Stimulated activated naive CD8-positive, alpha-beta T cell treated with anti-CD3 and anti-CD28 coated beads, Interleukin-15, Interleukin-2, amounts not matched to agents 100 U/mL and 50 U/mL, for 24 hours (primary cell): ENCODE data around the gene SLC38A3.

Source experiments
- ATAC-seq: fragments of 150-1000 bp; cut with Tn5 transposase; one replicate; pipeline ENCODE4 v1.10.0; 2021
- DNase-seq: peaks from one replicate; pipeline ENCODE4 v3.0.0; 2021

Gene SLC38A3

DNA sequence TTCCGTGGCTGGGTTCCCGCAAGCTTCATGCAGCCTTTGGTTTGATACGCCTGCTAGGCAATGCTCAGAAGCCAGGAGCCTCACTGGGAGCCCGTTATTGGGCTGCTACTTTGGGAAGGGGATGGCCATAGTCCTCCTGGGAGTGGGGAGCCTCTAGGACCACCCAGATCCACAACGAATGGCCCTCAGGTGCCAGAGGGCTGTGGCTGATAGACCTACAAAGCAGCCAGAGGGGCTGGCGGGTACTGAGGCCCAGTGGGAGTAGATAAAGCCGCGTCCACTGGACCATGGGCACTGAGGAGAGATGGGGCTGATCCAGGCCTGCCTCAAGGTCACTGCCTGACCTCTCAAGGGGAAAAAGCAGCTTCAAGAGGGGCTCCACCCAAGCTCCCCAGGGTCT lies 12.9 kb upstream of the SLC38A3 start:
- ATAC-seq (no peak), DNase-seq (no peak)

DNA sequence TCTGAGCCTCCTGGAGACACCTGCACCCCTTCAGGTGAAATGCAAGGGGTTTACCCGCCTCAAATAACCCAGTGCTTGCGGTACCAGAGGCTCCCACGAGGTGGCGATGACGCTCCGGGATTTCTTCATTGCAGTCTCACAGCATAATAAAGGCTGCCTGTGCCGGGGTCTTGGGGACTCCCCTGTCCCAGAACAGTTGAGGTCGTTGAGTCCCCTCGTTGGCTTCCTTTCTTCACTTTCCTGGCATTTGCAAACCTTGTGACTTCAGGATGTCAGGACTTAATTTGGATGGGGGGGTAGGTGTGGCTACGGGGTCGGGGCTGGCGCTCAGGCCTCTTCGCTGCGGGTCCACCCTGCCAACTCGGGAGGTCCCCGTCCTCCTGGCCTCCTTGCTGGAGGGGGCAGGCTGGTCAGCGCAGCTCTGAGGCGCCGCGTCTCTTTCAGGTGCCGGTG lies 12.4 kb upstream of the SLC38A3 start:
- ATAC-seq = peak; percentile 54
- DNase-seq = peak; percentile 86

DNA sequence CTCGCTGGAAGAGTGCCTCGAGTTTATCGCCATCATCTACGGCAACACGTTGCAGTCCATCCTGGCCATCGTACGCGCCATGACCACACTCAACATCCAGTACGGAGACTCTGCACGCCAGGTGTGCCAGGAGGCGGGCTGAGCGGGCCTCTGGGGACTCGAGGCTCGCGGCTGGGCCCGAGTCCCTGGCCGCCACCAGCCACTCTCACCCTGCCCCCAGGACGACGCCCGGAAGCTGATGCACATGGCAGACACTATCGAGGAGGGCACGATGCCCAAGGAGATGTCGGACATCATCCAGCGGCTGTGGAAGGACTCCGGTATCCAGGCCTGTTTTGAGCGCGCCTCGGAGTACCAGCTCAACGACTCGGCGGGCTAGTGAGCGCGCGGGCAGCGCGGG lies 11.8 kb upstream of the SLC38A3 start:
- no peak for ATAC-seq
- no peak for DNase-seq

DNA sequence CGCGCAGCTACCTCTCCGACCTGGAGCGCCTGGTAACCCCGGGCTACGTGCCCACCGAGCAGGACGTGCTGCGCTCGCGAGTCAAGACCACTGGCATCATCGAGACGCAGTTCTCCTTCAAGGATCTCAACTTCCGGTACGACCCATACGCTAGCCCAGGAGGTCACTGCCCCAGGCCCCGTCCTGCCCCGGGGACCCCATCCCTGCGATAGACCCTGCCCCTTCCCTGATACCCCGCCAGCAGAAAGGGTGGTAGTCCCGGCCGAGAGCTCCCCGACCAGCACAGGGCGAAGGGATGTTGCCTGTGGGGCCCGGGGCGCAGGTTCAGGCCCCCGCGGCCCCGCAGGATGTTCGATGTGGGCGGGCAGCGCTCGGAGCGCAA lies 11.3 kb upstream of the SLC38A3 start:
- DNase-seq = no peak
- no peak for ATAC-seq

DNA sequence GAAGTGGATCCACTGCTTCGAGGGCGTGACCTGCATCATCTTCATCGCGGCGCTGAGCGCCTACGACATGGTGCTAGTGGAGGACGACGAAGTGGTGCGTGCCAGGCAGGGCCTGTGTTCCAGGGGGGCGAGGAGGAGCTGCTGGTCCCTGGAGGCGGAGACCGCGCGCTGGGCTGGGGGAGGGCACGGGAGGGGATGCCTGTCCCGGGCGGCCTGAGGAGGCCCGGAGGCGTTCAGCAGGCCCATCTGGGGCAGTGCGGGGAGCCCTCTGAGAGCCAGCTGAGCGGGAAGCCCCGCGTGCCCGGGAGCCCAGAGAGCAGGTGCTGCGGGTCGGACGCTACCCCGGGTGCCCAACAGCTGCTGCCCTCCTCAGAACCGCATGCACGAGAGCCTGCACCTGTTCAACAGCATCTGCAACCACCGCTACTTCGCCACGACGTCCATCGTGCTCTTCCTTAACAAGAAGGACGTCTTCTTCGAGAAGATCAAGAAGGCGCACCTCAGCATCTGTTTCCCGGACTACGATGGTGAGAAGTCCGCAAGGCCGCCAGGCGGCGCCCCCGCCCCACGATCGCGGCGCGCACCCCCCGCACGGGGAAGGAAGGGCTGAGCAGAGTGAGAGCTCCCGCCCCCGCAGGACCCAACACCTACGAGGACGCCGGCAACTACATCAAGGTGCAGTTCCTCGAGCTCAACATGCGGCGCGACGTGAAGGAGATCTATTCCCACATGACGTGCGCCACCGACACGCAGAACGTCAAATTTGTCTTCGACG lies 10.8 kb upstream of the SLC38A3 start:
- ATAC-seq (peak; percentile 70), DNase-seq (peak; percentile 79)

DNA sequence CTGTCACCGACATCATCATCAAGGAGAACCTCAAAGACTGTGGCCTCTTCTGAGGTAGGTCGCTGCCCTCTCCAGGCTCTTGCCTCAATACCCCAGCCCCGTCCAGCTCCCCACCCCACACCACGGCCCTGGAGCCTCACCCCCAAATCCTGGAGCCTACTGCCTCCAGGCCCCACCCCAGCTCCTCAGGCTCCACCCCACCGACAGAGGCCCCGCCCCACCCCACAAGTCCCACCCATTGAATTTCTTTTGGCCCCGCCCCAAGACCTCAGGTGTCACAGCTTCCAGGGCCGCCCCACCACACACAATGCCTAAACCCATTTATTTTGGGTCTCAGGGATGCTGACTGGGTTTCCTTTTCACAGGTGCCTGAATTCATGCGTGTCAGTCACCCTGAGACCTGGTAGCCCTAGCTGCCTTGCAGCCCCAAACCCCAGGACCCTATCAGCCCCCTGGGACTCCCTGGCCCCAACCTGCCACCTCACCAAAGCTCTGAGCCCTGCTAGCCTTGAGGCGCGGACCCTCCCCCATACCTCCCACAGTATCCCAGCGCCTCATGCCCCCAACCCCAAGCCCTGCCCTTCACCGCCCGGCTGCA lies 10.1 kb upstream of the SLC38A3 start:
- peak; percentile 45 for DNase-seq
- peak; percentile 30 for ATAC-seq

DNA sequence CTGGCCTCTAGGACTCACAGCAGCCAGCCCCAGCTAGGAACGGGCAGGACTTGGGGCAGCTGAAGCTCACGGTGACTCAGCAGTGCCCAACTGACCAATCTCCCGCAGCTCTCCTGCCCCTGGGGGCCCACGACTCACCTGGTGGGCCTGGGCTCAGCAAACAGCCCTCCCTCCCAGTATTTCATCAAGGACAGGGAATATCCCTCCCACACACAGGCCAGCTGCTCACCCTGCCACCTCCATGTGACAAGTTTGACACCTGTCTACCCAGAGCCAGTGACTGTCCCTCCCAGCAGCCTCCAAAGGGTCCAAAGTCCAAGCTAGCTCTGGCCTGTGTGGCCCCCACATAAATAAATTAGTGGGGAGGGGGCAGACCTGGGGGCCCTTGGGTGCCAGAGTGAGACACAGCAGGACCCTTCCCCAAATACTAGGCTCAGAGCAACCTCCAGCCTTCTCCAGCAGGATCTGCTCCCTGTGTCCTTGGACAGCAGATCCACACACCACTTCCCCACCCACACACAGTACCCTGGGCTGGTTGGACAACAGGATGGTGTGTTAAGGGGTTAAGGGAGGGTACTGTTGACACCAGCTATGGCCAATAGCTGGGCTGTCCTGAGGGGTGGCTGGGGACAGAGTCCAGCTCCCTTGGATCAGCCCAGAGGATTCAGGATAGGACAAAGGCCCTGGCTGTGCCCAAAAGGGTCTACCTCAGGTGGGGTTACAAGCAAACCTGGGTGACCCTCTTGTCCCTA lies 9.4 kb upstream of the SLC38A3 start:
- DNase-seq = no peak
- ATAC-seq = no peak

DNA sequence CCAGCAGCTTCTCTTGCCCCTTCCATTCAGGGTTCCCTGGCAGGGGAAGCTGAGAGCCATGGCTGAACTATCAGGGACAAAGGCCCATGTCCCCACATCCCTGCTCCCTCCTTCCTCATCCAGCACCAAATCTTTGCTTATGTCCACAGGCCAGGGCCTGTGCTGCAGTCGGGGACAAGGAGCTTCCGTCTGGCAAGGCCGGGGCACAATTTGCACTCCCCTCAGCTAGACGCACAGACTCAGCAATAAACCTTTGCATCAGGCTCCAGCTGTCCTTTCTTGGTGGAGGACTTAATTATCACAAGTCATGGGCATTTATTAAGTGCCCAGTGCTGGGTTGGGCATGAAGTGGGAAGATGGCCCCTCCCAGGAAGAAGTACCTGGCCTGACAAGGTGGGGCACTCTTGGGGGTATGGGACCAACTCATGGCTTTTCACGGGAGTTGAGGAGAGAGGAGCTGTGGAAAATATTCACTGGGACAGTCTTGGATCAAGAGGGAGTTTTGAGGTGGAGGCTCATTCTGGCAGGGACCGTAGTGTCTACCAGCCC lies 8.7 kb upstream of the SLC38A3 start:
- no peak for DNase-seq

DNA sequence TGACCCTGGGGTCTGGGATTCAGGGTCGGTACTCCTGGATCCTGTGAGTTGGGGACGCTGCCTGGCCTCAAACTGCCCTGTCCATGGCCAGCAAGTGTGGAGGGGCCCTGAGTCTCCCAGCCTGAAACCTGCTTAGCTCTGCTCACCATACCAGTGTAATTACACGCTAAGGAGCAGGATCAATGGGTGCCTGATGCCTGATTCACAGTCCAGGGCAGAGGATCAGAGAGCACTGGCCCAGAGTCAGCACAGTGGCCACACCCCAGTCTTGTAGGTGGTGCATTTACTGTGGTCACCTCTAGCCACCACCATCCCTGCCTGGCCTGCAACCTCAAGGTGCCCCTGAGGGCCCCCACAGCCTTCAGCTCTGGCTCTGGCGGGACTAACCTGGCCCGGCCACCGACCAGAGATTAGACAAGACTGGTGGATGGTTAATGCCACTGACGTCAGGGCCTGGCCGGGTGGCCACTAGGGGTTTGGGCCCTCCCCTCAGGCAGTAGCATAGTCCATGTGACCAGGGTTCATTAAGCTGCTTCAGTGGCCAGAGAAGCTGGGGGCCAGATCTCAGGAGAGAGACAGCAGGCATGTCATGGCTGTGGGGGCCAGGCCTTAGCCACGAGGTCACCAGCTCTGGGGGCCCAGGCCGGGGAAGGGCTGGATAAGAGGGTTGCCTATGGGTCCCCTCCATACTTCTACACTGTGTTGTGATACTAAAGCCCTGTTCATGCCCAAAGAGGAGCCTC lies 3.3 kb upstream of the SLC38A3 start:
- ATAC-seq (no peak), DNase-seq (no peak)

More for the DNA sequence above, 8.7 kb upstream of the SLC38A3 start:
- ATAC-seq = no peak

DNA sequence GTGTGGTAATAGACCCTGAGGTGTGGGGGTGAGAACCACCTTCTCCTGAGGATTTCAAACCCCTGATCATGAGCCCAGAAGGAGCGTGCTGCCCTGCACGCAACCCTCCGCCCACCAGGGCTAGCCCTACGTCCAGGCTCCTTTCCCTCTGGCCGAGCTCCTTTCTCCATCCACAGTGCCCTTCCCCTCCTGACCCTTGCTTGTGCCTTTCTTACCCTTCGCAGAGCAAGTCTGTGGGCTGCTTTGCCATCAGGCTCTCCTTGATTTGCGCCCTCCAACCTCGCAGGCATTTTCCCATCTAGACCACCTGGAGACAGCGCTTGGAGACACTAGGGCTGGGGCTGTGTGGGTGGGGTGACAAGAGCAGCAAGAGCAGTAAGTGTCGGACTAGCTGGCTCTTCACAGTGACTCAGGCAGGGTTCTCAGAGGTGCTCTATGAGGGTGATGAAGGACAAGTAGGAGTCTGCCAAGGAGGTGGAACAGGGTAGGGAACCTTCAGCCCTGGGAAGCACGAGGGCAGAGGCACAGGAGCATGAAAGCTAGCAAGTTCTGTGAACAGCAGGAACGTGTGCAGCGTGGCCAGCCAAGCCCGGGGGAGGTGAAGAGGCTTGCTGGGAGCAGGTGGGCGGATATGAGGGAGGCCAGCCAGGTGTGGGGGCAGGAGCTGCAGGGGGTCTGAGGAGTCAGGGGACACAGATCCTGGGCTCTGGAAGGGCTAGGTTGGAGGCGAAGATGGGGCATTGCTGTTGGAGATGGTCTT lies 2.5 kb upstream of the SLC38A3 start:
- DNase-seq (no peak), ATAC-seq (no peak)

DNA sequence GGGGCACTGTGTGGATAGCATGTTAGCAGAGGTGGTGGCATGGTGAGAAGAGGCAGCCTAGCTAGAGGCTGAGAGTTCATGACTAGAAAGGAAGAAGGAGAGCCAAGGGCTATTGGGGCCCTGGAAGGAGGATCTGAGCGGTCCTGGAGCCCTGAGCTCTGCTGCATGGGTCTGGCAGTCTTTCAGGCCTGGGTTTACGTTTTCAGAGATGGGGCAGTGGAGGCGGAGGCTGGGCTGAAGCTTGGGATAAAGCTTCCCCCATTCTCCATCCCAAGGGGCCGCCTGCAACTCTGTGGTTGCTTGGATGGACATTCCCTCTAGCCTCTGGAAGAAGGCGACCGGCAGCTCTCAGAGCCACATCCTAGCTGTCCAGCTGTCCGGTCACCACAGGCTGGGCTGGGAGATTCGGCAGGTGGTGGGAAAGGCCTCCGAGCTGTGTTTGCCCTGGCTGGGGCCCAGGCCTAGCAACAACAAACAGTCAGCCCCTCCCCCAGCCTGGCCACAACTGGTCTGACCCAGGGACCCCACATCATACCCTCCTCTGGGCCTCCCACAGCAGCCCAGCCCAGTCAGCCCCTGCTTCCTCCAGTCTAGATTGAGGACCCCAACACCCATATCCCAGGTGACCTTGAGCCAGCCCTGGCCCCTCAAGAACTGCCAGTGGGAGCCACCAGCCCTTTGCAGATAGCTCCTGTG lies 1.8 kb upstream of the SLC38A3 start:
- ATAC-seq = no peak
- no peak for DNase-seq

DNA sequence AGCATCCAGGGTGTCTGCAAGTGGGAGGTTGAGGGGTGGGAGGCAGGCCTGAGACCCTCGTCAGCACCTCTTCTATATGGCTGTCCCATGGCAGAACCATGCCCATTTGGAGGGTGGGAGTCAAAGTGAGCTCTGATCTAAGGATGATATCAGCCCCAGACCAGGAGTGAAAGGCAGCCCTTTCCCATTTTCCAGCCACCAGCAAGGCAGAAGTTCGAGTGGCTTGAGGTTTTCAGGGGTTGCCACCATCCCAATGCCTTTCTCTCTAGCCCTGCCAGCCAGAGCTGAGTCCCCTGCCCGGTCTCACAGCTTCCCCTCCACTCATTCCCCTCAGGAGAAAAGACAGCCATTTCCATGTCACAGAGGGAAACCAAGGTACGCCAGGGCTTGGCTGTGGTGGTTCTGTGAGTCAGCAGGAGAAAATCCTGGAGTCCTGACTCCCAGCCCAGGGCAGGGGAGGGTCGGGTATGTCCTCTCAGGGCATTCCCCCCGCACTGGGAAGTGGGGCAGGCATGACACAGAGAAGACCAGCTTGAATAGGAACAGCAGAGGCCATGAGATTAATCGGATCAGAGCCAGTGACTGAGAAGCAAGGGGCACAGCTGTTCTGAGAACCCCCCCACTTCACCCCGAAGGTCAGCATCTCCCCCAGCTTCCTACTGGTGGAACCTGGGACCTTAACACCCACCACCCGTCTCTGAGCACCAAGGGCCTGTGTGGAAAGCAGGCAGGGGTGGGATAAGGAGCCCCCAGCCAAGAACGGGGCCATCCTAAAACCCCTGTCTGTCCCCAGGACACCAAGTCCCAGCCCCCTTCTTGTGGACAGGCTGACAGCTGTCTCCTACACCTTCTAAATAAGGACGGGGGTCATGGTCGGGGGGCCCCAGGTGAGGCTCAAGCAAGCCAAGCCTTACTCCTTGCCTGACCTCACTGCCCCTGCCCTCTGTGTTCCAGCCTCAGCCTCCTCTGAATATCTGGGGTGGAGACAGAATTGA lies 965 bp upstream of the SLC38A3 start:
- DNase-seq (no peak), ATAC-seq (no peak)

DNA sequence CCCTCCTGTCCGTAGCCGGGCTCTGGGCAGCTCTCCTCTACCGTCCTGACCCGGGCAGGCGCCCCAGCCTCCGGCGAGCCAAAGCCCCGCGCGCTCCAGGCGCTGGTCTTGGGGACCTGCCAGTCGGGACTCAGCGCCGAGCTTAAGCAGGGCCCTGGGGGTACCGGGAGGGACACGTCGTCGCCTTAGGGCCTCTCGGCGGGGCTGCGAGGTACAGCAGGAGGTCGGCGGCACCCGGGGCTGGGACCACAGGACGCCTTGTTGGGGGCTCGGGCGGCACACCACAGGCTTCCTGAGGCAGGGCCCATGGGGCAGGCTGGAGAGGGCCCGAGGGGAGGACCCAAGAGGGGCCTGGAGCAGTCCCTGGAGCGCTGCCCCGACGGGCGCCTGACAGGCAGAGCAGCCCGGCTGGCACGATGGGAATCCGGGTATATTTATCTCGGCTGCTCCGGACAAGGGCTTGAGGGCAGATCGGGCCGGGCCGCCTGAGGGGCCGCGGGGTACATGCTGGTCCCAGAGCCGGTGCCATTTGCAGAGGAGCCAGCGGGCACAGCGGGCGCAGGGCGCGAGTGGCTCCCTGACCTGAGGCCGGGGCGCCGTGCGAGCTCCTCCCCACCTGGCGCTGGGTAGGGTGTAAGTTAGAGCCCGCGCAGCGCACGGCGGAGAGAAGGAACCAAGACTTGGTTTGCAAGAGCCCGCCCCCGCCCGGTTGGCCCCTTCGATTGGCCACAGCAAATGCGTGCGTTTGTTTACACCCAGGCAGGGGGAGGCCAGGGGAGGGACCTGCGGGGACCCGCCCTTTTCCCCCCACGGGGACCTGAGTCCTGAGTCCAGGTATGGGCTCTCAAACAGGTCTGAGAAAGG lies 574 bp downstream of the SLC38A3 start:
- DNase-seq = peak; percentile 41
- ATAC-seq = peak; percentile 30

DNA sequence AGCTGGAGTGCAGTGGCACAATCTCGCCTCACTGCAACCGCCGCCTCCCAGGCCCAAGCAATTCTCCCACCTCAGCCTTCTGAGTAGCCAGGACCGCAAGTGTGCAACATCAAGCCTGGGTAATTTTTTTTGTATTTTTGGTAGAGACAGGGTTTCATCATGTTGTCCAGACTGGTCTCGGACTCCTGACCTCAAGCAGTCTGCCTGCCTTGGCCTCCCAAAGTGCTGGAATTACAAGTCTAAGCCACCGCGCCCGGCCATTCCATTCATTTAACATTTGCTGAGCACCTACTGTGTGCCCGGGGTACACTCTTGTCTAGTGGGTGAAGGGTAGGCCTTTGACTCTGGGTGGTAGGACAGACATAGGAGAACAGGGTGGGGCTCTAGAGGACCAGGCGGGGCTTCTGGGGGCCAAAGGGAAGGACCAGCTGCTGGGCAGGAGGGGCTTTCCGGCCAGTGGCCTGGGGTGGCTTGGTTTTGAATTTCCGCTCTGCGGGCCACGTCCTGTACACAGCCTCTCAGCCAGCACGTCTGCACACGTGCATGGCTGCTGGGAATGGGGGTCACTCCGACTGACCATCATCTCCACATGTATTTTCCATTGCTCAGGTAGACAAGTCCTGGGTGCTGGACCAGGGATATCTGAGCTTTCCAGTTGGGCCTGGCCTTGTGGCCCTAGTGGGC lies 2.4 kb downstream of the SLC38A3 start:
- DNase-seq (no peak), ATAC-seq (no peak)

DNA sequence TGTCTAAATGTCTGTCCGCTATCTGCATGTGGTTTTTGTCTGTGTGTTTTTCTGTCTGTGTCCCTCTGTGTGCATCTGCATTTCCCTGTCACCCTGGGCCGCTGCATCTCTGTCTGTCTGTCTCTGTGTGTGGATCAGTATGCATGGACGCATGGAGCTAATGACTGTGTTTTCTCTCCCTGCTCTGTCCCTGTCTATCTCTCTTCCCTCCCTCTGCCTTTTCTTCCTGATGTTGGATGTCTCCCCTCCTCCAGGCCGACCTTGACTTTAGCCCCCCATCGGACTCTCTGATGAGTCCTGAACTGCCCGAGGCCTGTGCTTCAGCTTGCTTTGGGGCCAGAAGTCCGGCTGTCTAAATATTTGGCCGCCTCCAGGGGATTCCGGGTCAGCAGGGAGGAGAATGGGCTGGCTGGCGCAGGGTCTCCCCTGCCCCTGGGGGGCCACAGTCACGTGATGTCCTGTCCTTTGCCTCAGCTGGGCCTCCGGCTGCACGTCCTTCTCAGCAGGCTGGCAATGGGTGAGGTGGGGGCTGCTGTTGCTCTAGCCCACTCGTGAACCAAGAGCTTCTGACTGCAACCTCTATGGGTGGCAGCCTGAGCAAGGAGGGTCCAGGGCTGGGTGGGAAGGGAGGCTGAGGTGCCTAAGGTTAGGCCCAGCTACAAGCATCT lies 3.7 kb downstream of the SLC38A3 start:
- DNase-seq (no peak), ATAC-seq (no peak)

DNA sequence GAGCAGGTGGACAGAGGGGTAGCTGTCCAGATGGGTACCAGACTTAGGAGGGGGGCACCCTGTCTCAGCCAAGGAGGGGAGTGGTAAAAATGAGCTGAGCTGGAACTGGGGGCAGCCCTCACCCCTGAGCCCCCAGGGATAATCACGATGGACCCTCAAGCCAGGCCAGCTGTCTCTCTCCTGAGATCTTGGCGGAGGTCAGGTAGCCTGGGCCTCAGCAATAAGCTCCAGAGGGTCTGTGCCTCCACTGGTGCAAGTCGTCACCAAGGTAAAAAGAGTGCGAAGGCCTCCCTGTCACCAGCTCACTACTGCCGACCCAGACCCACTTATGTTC lies 5.1 kb downstream of the SLC38A3 start:
- no peak for DNase-seq
- no peak for ATAC-seq

DNA sequence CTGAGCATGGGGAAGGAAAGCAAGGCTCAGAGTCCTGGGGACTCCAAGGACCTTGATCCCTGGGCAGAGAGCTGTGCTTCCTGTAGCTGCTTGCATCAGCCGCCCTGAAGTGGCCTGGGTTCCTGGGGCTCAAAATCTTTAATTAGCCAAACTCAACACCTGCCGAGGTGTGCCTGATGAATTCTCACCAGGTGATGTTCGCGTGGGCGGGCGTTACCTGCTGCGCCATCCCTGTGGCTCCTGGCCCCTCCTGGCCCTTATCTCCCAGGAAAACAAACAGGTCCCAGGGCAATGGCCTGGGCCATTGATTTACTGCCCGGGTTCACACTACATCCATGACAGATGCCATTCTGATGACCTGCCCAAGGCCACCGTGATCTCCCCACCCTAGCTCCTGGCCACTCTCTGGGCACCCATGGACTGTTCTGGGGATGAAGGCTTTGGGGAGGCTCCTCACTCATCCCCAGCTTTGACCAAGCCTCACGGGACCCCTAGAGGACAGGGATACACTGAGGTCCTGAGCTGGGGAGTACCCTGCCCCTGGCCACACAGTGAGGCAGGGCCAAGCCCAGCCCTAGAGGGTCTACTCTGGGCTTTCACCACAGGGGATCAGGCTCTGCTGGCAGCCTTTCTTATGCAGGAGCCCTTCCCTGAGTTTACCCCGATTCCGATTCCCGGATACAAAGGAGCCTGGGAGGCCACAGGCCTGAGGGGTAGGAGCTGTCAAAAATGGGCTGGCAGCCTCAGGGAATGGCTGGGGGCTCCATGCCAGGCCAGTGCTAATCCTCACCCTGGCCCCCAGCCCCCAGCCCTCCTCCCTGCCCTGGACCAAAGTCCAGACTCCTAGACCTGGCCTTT lies 5.7 kb downstream of the SLC38A3 start:
- ATAC-seq = no peak

More for the DNA sequence above, 5.7 kb downstream of the SLC38A3 start:
- DNase-seq = no peak
